HepG2 (cell line): ENCODE results near the gene FSD2. TPM values are rescaled to one million over a fixed set of nuclear protein-coding genes. Genes with fewer than 3 reads are reported as not detected.

Experiments used
- ATAC-seq: fragments of 200-7000 bp; cut with Tn5 transposase; 3 replicates; pipeline ENCODE4 v1.9.1; 2020; ENCODE audit warnings: mild to moderate bottlenecking, moderate library complexity
- BruUV-seq: library from RNA; stranded (reverse); fragments of 400-500 nt; replicated peaks from 2 replicates; lab custom pipeline; 2021; lab: Mats Ljungman, UMichigan
- CTCF ChIA-PET: fragments of 300-600 bp; formaldehyde crosslinking; extraction: SDS; loops from one replicate; lab custom pipeline; 2021; ENCODE audit warnings: low total read pairs, inconsistent platforms, low intra/inter-chr PET ratio; lab: Yijun Ruan, JAX
- POLR2A ChIA-PET: fragments of 350-600 bp; sonication (Branson Sonifier 250); formaldehyde crosslinking; loops from one replicate; lab custom pipeline; 2020; ENCODE audit warnings: antibody characterized with exemption, inconsistent platforms; lab: Yijun Ruan, JAX
- DNase-seq: peaks from one replicate; pipeline ENCODE4 v3.0.0-alpha.2; 2015; ENCODE audit warnings: low spot score
- FAIRE-seq: peaks from 3 replicates; lab custom pipeline; 2011; peaks lifted over from hg19 to GRCh38; lab: Jason Lieb, UNC
- H2AFZ ChIP-seq: one replicate; pipeline ENCODE4 v1.6.1; 2011; ENCODE audit warnings: low read length, inconsistent platforms
- H3K27ac ChIP-seq: fragments of 300-600 bp; 3 replicates; pipeline ENCODE4 v1.8.0; 2011; ENCODE audit warnings: mixed run types, mild to moderate bottlenecking, mixed read lengths, low read length, inconsistent platforms; ENCODE audit not compliant: insufficient read depth; ENCODE audit errors: extremely low read length
- H3K27me3 ChIP-seq, 2 experiments: fragments of 200-600 bp in 1 of 2; 2 replicates in 1 of 2; 3 replicates in 1 of 2; pipeline versions ENCODE4 v1.6.0 to v1.8.0; 2011; ENCODE audit warnings: low read length in 2 of 2, mild to moderate bottlenecking in 2 of 2, moderate library complexity in 2 of 2, inconsistent platforms in 1 of 2; ENCODE audit not compliant: insufficient read depth in 2 of 2, control insufficient read depth in 1 of 2
- H3K36me3 ChIP-seq, 2 experiments: fragments of 200-600 bp in 1 of 2; replicated peaks in 1 of 2; 2 replicates in 1 of 2; 3 replicates in 1 of 2; pipeline versions ENCODE4 v1.5.1 to v1.8.0; 2011; ENCODE audit warnings: low read length in 2 of 2, inconsistent platforms in 1 of 2; ENCODE audit not compliant: insufficient read depth in 2 of 2, control insufficient read depth in 1 of 2
- H3K4me1 ChIP-seq: 2 replicates; pipeline ENCODE4 v1.5.1; 2012; ENCODE audit warnings: low read length, inconsistent platforms; ENCODE audit not compliant: insufficient read depth
- H3K4me2 ChIP-seq: 2 replicates; pipeline ENCODE4 v1.6.0; 2011; ENCODE audit warnings: low read depth, low read length, inconsistent platforms
- H3K4me3 ChIP-seq, 3 experiments: fragments of 200-600 bp in 1 of 3; sonication (generic), shearing (Covaris generic) in 1 of 3; replicated peaks in 1 of 3; 2 replicates each; pipeline ENCODE4 v1.5.1; 2011 to 2016; ENCODE audit warnings: low read length in 3 of 3, inconsistent platforms in 2 of 3, low read depth in 2 of 3, mild to moderate bottlenecking in 2 of 3, control low read depth in 1 of 3, mixed read lengths in 1 of 3; ENCODE audit not compliant: insufficient read depth in 1 of 3
- H3K79me2 ChIP-seq: one replicate; pipeline ENCODE4 v1.6.1; 2011; ENCODE audit warnings: low read length, inconsistent platforms; ENCODE audit not compliant: insufficient read depth
- H3K9ac ChIP-seq: 2 replicates; pipeline ENCODE4 v1.6.0; 2011; ENCODE audit warnings: mild to moderate bottlenecking, low read depth, low read length, inconsistent platforms; ENCODE audit not compliant: insufficient read depth
- H3K9me3 ChIP-seq: 2 replicates; pipeline ENCODE4 v1.5.1; 2012; ENCODE audit warnings: mild to moderate bottlenecking, low read length
- H4K20me1 ChIP-seq: 2 replicates; pipeline ENCODE4 v1.6.0; 2011; ENCODE audit warnings: inconsistent platforms, mild to moderate bottlenecking, low read length, moderate library complexity; ENCODE audit not compliant: insufficient read depth
- ERF ChIP-seq: IDR thresholded peaks from 2 replicates; pipeline ENCODE4 v1.6.1; 2018; ENCODE audit warnings: missing biosample characterization, missing genetic modification reagents
- HOXA5 ChIP-seq: sonication (generic); formaldehyde crosslinking; IDR thresholded peaks from 2 replicates; pipeline ENCODE4 v1.4.0; 2020; ENCODE audit warnings: missing genetic modification reagents
- LCORL ChIP-seq, 2 experiments: fragments of 450-650 bp in 1 of 2; sonication (generic) in 1 of 2; formaldehyde crosslinking in 1 of 2; IDR thresholded peaks; 2 replicates each; pipeline versions ENCODE4 v1.5.0 to v1.6.1; 2017 to 2020; ENCODE audit warnings: antibody characterized with exemption in 1 of 2, missing genetic modification reagents in 1 of 2
- ONECUT2 ChIP-seq: sonication (generic); formaldehyde crosslinking; IDR thresholded peaks from 2 replicates; pipeline ENCODE4 v1.4.0; 2020; ENCODE audit warnings: missing genetic modification reagents
- RFXAP ChIP-seq: sonication (generic); formaldehyde crosslinking; IDR thresholded peaks from 2 replicates; pipeline ENCODE4 v1.4.0; 2020; ENCODE audit warnings: missing genetic modification reagents, borderline replicate concordance
- SOX13 ChIP-seq, 3 experiments: fragments of 450-650 bp in 1 of 3; sonication (generic) in 1 of 3; formaldehyde crosslinking in 1 of 3; IDR thresholded peaks in 2 of 3; conservative IDR thresholded peaks in 1 of 3; 2 replicates each; pipeline versions ENCODE4 v1.5.0 to v1.6.1; 2016 to 2020; ENCODE audit warnings: antibody characterized with exemption in 1 of 3, mild to moderate bottlenecking in 1 of 3, missing compliant biosample characterization in 1 of 3, missing genetic modification reagents in 1 of 3, moderate library complexity in 1 of 3
- ZBTB7B ChIP-seq: sonication (generic); formaldehyde crosslinking; IDR thresholded peaks from 2 replicates; pipeline ENCODE4 v1.4.0; 2020; ENCODE audit warnings: missing genetic modification reagents
- ZFP82 ChIP-seq: sonication (generic); formaldehyde crosslinking; IDR thresholded peaks from 2 replicates; pipeline ENCODE4 v1.5.1; 2020; ENCODE audit warnings: mild to moderate bottlenecking, missing genetic modification reagents, borderline replicate concordance
- ZKSCAN1 ChIP-seq: fragments of 150-350 bp; IDR thresholded peaks from 2 replicates; pipeline ENCODE4 v1.6.1; 2014; ENCODE audit warnings: low read length
- ZNF180 ChIP-seq: sonication (generic); formaldehyde crosslinking; IDR thresholded peaks from 2 replicates; pipeline ENCODE4 v1.4.0; 2020; ENCODE audit warnings: low read depth, missing genetic modification reagents, borderline replicate concordance
- ZNF337 ChIP-seq: sonication (generic); formaldehyde crosslinking; IDR thresholded peaks from 2 replicates; pipeline ENCODE4 v1.5.1; 2020; ENCODE audit warnings: missing genetic modification reagents, low read depth, mild to moderate bottlenecking, borderline replicate concordance
- ZSCAN31 ChIP-seq: sonication (generic); formaldehyde crosslinking; IDR thresholded peaks from 2 replicates; pipeline ENCODE4 v1.5.0; 2020; ENCODE audit warnings: low read depth, mild to moderate bottlenecking, missing genetic modification reagents
- WGBS: methylation state at CpG from one replicate; pipeline ENCODE4 v1.1.6; 2017; ENCODE audit warnings: low lambda C conversion rate; 5-methylcytosine and 5-hydroxymethylcytosine counted together
- in situ Hi-C: cut with HindIII; loops from 2 replicates; pipeline ENCODE4 v1.10.0; 2017; ENCODE audit warnings: low pct_unique_long_range_greater_than_20kb; ENCODE audit not compliant: extremely low pct_ligation_motif_present
- intact Hi-C: fragments of 100-400 bp; cut with micrococcal nuclease; formaldehyde crosslinking; loops from one replicate; pipeline ENCODE4 v1.10.0; 2022; ENCODE audit not compliant: unreplicated experiment
- polyA plus RNA-seq, 8 experiments: library from polyadenylated mRNA; depleted of rRNA in 3 of 8; stranded (reverse) in 7 of 8; unstranded in 1 of 8; fragments of >200 nt; fragmentation: Illumina TruSeq in 4 of 8; extraction: Trizol in 4 of 8; gene quantifications; 2 replicates each; pipeline versions ENCODE4 v1.2.1 to v1.2.3, GENCODE V29; 2011 to 2016; ENCODE audit warnings: low read depth in 4 of 8, missing spikeins in 1 of 8, mixed read lengths in 1 of 8; ENCODE audit not compliant: insufficient read depth in 1 of 8
- total RNA-seq, 5 experiments: library from RNA; depleted of rRNA; stranded (reverse); fragments of >200 nt; fragmentation: Illumina TruSeq; extraction: Trizol; gene quantifications; 2 replicates each; pipeline ENCODE4 v1.2.3, GENCODE V29; 2016; ENCODE audit warnings: low read depth in 1 of 5
- TF ChIP-seq, protein P1 (sequence below): sonication (generic); formaldehyde crosslinking; IDR thresholded peaks from 2 replicates; pipeline ENCODE4 v1.5.1; 2020; ENCODE audit warnings: mild to moderate bottlenecking, missing genetic modification reagents, borderline replicate concordance
- TF ChIP-seq, protein P2 (sequence below): sonication (generic); formaldehyde crosslinking; IDR thresholded peaks from 2 replicates; pipeline ENCODE4 v1.4.0; 2020; ENCODE audit warnings: missing genetic modification reagents
- TF ChIP-seq, protein P3 (sequence below): sonication (generic); formaldehyde crosslinking; IDR thresholded peaks from 2 replicates; pipeline ENCODE4 v1.5.0; 2020; ENCODE audit warnings: mild to moderate bottlenecking, missing genetic modification reagents, borderline replicate concordance

FSD2 gene
- total and polyA plus RNA-seq, 2 of the 13 experiments (the other 11 are each of a cell fraction or from before 2014, with no cell fraction given), result not detected

DNA sequence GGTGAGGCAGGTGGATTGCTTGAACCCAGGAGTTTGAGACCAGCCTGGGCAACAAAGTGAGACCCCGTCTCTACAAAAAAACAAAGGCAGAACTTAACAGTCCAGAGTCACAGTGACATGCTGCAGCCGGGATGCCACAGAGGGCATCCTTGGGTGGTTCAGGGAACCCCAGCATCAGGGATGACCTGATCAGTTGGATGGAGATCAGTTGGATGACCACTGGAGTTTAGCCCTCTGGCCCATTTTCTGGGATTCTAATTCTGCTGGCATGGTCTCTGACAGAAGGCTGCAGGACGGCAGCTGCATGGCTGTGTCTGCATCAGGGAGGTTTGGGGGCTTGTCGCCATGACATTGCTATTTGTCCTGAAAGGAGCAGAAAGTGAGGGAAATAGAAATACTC lies 23.4 kb upstream of the FSD2 start (continued):
- TF ChIP-seq, protein P1, sequence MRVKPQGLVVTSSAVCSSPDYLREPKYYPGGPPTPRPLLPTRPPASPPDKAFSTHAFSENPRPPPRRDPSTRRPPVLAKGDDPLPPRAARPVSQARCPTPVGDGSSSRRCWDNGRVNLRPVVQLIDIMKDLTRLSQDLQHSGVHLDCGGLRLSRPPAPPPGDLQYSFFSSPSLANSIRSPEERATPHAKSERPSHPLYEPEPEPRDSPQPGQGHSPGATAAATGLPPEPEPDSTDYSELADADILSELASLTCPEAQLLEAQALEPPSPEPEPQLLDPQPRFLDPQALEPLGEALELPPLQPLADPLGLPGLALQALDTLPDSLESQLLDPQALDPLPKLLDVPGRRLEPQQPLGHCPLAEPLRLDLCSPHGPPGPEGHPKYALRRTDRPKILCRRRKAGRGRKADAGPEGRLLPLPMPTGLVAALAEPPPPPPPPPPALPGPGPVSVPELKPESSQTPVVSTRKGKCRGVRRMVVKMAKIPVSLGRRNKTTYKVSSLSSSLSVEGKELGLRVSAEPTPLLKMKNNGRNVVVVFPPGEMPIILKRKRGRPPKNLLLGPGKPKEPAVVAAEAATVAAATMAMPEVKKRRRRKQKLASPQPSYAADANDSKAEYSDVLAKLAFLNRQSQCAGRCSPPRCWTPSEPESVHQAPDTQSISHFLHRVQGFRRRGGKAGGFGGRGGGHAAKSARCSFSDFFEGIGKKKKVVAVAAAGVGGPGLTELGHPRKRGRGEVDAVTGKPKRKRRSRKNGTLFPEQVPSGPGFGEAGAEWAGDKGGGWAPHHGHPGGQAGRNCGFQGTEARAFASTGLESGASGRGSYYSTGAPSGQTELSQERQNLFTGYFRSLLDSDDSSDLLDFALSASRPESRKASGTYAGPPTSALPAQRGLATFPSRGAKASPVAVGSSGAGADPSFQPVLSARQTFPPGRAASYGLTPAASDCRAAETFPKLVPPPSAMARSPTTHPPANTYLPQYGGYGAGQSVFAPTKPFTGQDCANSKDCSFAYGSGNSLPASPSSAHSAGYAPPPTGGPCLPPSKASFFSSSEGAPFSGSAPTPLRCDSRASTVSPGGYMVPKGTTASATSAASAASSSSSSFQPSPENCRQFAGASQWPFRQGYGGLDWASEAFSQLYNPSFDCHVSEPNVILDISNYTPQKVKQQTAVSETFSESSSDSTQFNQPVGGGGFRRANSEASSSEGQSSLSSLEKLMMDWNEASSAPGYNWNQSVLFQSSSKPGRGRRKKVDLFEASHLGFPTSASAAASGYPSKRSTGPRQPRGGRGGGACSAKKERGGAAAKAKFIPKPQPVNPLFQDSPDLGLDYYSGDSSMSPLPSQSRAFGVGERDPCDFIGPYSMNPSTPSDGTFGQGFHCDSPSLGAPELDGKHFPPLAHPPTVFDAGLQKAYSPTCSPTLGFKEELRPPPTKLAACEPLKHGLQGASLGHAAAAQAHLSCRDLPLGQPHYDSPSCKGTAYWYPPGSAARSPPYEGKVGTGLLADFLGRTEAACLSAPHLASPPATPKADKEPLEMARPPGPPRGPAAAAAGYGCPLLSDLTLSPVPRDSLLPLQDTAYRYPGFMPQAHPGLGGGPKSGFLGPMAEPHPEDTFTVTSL (CRISPR knock-in tag), result no peak
- TF ChIP-seq ZNF337 (CRISPR knock-in tag), result no peak
- no peak for TF ChIP-seq ONECUT2

DNA sequence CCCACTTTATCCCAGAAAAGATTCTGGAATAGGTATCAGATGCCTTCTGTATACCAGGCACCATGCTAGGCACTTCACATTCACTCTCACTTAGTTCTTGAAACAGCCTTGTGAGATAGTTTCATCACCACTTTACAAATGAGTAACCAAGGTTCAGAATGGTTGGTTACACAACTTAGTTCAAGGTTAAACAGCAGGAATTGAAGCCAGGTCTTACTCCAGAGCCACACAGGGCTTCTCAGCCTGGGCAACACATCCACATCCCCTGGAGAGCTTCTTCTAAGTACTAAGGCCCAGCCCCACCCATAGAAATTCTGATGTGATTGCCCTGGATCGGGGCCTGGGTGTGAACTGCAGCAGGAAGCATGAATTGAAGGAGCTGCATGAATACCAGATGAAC lies 22.2 kb upstream of the FSD2 start:
- CTCF ChIA-PET, result no interaction called here
- Histone ChIP-seq H3K36me3 (peaks cover 14 to 73% of the 10 kb centered on the region in 2 experiments), H3K79me2 (no peaks in the 10 kb centered on the region), H4K20me1 (no peaks in the 10 kb centered on the region), H2AFZ (no peak overlapping the region), H3K9me3 (no peaks in the 10 kb centered on the region), H3K4me1 (peaks cover 24% of the 10 kb centered on the region), H3K4me3 (no peak overlapping the region), H3K9ac (no peak overlapping the region), H3K4me2 (no peak overlapping the region), H3K27me3 (no peaks in the 10 kb centered on the region), H3K27ac (no peak overlapping the region)
- DNase-seq, result peak; percentile 60
- intact Hi-C loops, result no loop called here
- in situ Hi-C loops, result no loop called here
- POLR2A ChIA-PET, result interaction anchor here (2.2 kb wide), 1 partner anchor 29 kb away, joined by 6 read pairs; no protein-coding TSS in a partner anchor
- BruUV-seq, result no TSS peak
- ATAC-seq, result peak; percentile 90
- WGBS, result 78% methylated on average over 1 of the region's 1 CpG
- peak; percentile 76 for FAIRE-seq
- TF ChIP-seq HOXA5, result no peak
- TF ChIP-seq, protein P2, sequence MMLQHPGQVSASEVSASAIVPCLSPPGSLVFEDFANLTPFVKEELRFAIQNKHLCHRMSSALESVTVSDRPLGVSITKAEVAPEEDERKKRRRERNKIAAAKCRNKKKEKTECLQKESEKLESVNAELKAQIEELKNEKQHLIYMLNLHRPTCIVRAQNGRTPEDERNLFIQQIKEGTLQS (CRISPR knock-in tag), result peak; percentile 72
- no peak for TF ChIP-seq RFXAP
- TF ChIP-seq SOX13 (IDR thresholded peaks at IDR 0.05), result no peak
- peak in 1 of 2 experiments; percentile 19; a peak in 1 of 4 replicates for TF ChIP-seq SOX13 (CRISPR knock-in tag; conservative IDR thresholded peaks at IDR 0.05 in 1 of 2, IDR thresholded peaks at IDR 0.05 in 1 of 2)
- no peak for TF ChIP-seq LCORL (IDR thresholded peaks at IDR 0.05)
- no peak for TF ChIP-seq LCORL (CRISPR knock-in tag; IDR thresholded peaks at IDR 0.05)
- TF ChIP-seq ZKSCAN1, result no peak
- TF ChIP-seq ZBTB7B (CRISPR knock-in tag), result no peak
- no peak for TF ChIP-seq ZNF180 (CRISPR knock-in tag)
- no peak for TF ChIP-seq ZFP82
- TF ChIP-seq ZSCAN31 (CRISPR knock-in tag), result no peak
- TF ChIP-seq, protein P3, sequence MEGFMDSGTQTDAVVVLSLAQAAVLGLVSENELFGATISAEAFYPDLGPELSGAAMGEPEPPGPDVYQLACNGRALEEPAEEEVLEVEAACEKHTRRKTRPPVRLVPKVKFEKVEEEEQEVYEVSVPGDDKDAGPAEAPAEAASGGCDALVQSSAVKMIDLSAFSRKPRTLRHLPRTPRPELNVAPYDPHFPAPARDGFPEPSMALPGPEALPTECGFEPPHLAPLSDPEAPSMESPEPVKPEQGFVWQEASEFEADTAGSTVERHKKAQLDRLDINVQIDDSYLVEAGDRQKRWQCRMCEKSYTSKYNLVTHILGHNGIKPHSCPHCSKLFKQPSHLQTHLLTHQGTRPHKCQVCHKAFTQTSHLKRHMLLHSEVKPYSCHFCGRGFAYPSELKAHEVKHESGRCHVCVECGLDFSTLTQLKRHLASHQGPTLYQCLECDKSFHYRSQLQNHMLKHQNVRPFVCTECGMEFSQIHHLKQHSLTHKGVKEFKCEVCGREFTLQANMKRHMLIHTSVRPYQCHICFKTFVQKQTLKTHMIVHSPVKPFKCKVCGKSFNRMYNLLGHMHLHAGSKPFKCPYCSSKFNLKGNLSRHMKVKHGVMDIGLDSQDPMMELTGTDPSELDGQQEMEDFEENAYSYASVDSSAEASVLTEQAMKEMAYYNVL (CRISPR knock-in tag), result no peak
- TF ChIP-seq ERF (CRISPR knock-in tag), result no peak
